ENCODE measurements around the gene RTP2. TPM values are rescaled to one million over a fixed set of nuclear protein-coding genes. Genes with fewer than 3 reads are reported as not detected.

Gene RTP2
- total RNA-seq, 1 donor from 2014 or later, result not detected

DNA sequence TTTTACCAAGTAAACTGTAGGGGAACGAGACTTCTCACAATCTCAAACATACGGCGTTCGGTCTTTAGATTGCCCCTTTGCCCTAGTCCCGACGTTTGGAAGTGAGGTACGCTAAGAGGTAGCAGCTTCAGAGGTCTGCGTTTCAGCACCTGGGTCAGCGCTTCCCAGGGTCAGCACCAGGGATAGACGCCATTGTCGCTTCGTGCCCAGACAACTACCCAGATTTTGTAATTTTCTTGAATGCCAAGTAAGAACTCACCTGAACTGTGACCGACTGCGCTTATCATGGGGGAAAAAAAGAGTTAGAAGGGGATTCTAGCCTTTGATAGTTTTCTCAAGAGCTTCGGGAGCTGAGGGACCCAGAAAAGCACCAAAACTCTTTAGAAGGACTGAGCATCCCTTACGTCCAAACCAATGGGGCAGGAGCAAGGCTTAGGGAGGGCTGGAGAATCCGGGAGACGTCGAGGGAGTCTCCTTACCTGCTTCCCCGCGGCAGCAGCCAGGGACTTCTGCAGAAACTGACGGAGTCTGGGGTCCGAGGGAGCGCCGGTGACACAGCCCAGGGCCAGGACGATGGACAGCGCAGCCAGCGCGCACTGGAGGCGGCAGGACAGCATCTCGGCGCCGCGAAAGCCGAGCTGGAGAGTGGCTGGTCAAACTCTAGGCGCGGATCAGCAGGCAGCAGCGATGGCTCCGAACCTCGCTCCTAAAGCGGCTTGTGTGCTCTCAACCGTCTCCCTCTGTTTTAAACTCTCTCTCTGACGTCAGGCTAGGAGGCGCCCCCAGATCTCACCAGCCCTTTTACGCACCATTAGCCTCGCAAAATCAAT lies 32.5 kb downstream of the RTP2 start, which contains the start of gene SST:
SST (minus strand) TSS at position 720 of the 830 bp plus-strand sequence; CDS start at position 617, 103 bp downstream.
- no peak for DNase-seq (ENCODE audit: low spot score)
- H3K9me3 Mint-ChIP-seq, result no peaks in the 10 kb centered on the region
- H3K4me3 Mint-ChIP-seq, result no peak within 1 kb of the TSS
- no peaks in the 10 kb centered on the region for H3K4me1 Mint-ChIP-seq (ENCODE audit: low read depth)
- no peaks in the 10 kb centered on the region for H3K36me3 Mint-ChIP-seq (ENCODE audit: low read depth)
- H3K27ac Mint-ChIP-seq, result no peak within 1 kb of the TSS
- intact Hi-C loops (cut with micrococcal nuclease), result no loop called here
- peaks cover 48% of the 10 kb centered on the region for H3K27me3 Mint-ChIP-seq (ENCODE audit: insufficient read depth)

- no peaks in the 10 kb centered on the region for H3K4me1 Mint-ChIP-seq (ENCODE audit: low read depth)
- no peaks in the 10 kb centered on the region for H3K9me3 Mint-ChIP-seq
- H3K36me3 Mint-ChIP-seq (ENCODE audit: low read depth), result no peaks in the 10 kb centered on the region
- H3K27ac Mint-ChIP-seq, result no peak overlapping the region
- no peak overlapping the region for H3K4me3 Mint-ChIP-seq
- DNase-seq (ENCODE audit: low spot score), result no peak
- intact Hi-C loops (cut with micrococcal nuclease), result no loop called here
- H3K27me3 Mint-ChIP-seq (ENCODE audit: insufficient read depth), result peaks cover 41% of the 10 kb centered on the region
Measured at GRCh38 chr3:187667526-187667925, 34.8 kb downstream of the RTP2 start.

GRCh38 chr3:187665764-187666402 lies 36.5 kb downstream of the RTP2 start:
- Mint-ChIP-seq H3K27me3 (ENCODE audit: insufficient read depth) (peaks cover 30% of the 10 kb centered on the region), H3K9me3 (no peaks in the 10 kb centered on the region), H3K36me3 (ENCODE audit: low read depth) (no peaks in the 10 kb centered on the region), H3K4me3 (no peak overlapping the region), H3K4me1 (ENCODE audit: low read depth) (no peaks in the 10 kb centered on the region), H3K27ac (no peak overlapping the region)
- no peak for DNase-seq (ENCODE audit: low spot score)
- intact Hi-C loops (cut with micrococcal nuclease), result no loop called here

DNA sequence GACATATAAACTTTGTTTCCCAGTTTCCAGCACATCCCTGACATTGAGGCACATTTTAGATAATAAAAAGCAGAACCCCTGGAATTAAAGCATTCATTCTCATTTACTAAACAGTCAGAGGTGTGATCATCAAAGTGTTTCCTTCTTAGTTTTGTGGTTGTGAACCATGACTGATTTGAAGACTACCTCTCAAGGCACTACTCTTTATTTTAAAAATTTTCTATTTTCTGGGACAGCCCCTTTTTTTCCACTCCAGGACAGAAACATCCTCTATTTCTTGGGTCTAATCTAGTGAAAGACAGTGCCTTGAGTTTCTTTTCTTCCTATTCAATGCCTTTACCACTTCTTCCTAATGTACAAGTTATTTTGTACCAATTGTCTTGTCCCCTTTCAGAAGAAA lies 37.3 kb downstream of the RTP2 start:
- intact Hi-C loops (cut with micrococcal nuclease), result no loop called here
- H3K9me3 Mint-ChIP-seq, result no peaks in the 10 kb centered on the region
- no peak overlapping the region for H3K27ac Mint-ChIP-seq
- H3K27me3 Mint-ChIP-seq (ENCODE audit: insufficient read depth), result peaks cover 26% of the 10 kb centered on the region
- no peak overlapping the region for H3K4me3 Mint-ChIP-seq
- no peaks in the 10 kb centered on the region for H3K4me1 Mint-ChIP-seq (ENCODE audit: low read depth)
- no peak for DNase-seq (ENCODE audit: low spot score)
- no peaks in the 10 kb centered on the region for H3K36me3 Mint-ChIP-seq (ENCODE audit: low read depth)

DNA sequence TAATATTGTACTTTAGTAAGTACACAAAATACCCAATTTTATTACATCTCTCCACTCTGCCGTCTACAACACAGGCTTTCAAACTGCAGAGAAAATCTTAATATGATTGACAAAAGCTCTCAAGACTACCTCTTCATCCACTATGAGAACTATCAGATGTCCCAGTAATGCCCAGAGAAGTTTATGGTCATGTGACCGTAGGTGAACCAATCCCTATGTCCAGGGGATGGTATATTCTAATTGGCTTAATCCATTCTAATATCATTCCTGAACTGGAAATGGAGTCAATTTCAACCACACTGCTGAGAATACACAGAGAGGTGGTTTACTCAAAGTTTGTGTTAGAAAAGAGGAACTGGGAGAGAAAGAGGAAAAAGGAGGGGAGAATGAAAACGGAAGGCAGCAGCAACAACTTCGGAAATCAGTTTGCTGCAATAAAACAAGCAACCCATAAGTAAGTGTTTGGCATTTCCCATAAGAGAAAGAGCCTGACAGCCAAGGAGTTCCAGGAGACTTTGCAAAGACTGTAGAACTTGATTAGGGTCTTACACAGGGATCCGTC lies 39.4 kb downstream of the RTP2 start:
- no peaks in the 10 kb centered on the region for H3K36me3 Mint-ChIP-seq (ENCODE audit: low read depth)
- H3K4me1 Mint-ChIP-seq (ENCODE audit: low read depth), result no peaks in the 10 kb centered on the region
- no peak for DNase-seq (ENCODE audit: low spot score)
- H3K4me3 Mint-ChIP-seq, result no peak overlapping the region
- intact Hi-C loops (cut with micrococcal nuclease), result no loop called here
- H3K9me3 Mint-ChIP-seq, result no peaks in the 10 kb centered on the region
- H3K27ac Mint-ChIP-seq, result no peak overlapping the region
- peaks cover 17% of the 10 kb centered on the region for H3K27me3 Mint-ChIP-seq (ENCODE audit: insufficient read depth)

DNA sequence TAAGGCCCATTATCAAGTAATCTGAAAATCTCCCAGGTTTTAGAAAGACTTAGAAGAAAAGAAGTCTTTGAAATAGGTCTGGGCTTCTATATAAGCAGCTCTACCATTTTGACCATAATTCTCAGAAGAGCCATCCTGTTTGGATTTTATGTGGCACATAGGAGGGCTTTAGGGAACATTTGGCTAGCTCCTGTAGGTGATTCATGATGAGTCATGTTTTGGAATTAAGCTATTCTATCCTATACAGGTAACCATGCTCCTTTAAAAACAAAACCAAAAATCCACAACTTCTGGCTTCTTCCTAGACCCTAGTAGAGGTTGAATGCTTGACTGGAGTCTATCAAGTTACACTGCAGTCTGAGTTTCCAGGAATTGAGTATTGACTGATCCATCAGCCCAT lies 41.1 kb downstream of the RTP2 start:
- H3K4me1 Mint-ChIP-seq (ENCODE audit: low read depth), result no peaks in the 10 kb centered on the region
- no peaks in the 10 kb centered on the region for H3K9me3 Mint-ChIP-seq
- H3K27me3 Mint-ChIP-seq (ENCODE audit: insufficient read depth), result peaks cover 18% of the 10 kb centered on the region
- H3K27ac Mint-ChIP-seq, result no peak overlapping the region
- H3K36me3 Mint-ChIP-seq (ENCODE audit: low read depth), result no peaks in the 10 kb centered on the region
- no peak overlapping the region for H3K4me3 Mint-ChIP-seq
- DNase-seq (ENCODE audit: low spot score), result no peak
- intact Hi-C loops (cut with micrococcal nuclease), result no loop called here

DNA sequence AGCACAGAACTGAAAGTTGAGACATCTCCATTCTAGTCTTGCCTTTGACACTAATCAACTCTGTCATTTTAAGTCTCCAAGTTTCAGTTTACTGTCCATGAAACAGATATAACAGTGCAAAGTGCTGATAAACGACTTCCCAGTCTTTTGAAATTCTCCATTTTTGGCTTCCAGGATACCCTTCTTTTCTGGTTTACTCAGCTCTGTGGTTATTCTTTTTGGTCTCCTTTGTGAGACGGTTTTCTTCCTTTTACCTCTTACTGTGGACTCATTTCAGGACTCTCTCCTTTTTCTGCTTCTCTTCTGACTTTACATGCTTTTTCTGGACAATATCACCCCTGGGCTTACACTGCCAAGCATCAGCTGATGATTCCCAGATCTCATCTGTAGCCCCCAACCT lies 51.1 kb downstream of the RTP2 start:
- Mint-ChIP-seq H3K36me3 (ENCODE audit: low read depth) (no peaks in the 10 kb centered on the region), H3K9me3 (no peaks in the 10 kb centered on the region), H3K4me1 (ENCODE audit: low read depth) (no peaks in the 10 kb centered on the region), H3K27me3 (ENCODE audit: insufficient read depth) (peaks cover 25% of the 10 kb centered on the region), H3K27ac (no peak overlapping the region), H3K4me3 (no peak overlapping the region)
- intact Hi-C loops (cut with micrococcal nuclease), result no loop called here
- no peak for DNase-seq (ENCODE audit: low spot score)

Other genes starting within 250 kb of the RTP2 start
- not detected in 2 replicates for gene SST, start 32.2 kb downstream of the RTP2 start, total RNA-seq
- 38.8 and 42.1 TPM in 2 replicates for gene BCL6, start 42.9 kb upstream of the RTP2 start, total RNA-seq